Heart right ventricle (tissue), 16 donors: ENCODE data around the gene NMUR1. TPM values are rescaled to one million over a fixed set of nuclear protein-coding genes. Genes with fewer than 3 reads are reported as not detected.

Experiments used
- ATAC-seq, 8 donors: fragments of 200-7000 bp; cut with Tn5 transposase; one replicate each; pipeline ENCODE4 v1.9.1; 2020; ENCODE audit warnings: mild to moderate bottlenecking in 8 of 8, moderate library complexity in 8 of 8, moderate number of reproducible peaks in 1 of 8
- DNase-seq, 2 donors: peaks; one replicate each; pipeline ENCODE4 v3.0.0-alpha.2; 2020
- H3K27ac ChIP-seq, 10 donors: fragments of 200-600 bp; sonication (generic) in 2 of 10; one replicate each; pipeline versions ENCODE4 v1.5.0 to v1.8.0; 2020 to 2022; ENCODE audit warnings: mild to moderate bottlenecking in 3 of 10
- H3K27me3 ChIP-seq, 7 donors: fragments of 200-600 bp; one replicate each; pipeline ENCODE4 v1.8.0; 2021 to 2022; ENCODE audit warnings: mild to moderate bottlenecking in 2 of 7
- H3K36me3 ChIP-seq, 9 donors: fragments of 200-600 bp; sonication (generic) in 1 of 9; one replicate each; pipeline versions ENCODE4 v1.5.0 to v1.8.0; 2020 to 2022; ENCODE audit warnings: mild to moderate bottlenecking in 2 of 9
- H3K4me1 ChIP-seq, 9 donors: fragments of 200-600 bp; sonication (generic) in 1 of 9; one replicate each; pipeline versions ENCODE4 v1.5.0 to v1.8.0; 2020 to 2022; ENCODE audit warnings: mild to moderate bottlenecking in 4 of 9
- H3K4me3 ChIP-seq, 10 donors: fragments of 200-600 bp; sonication (generic) in 2 of 10; one replicate each; pipeline versions ENCODE4 v1.5.0 to v1.8.0; 2020 to 2022; ENCODE audit warnings: mild to moderate bottlenecking in 7 of 10, moderate library complexity in 2 of 10
- H3K9me3 ChIP-seq, 11 donors: fragments of 200-600 bp in 10 of 11; sonication (generic) in 2 of 11; one replicate each; pipeline versions ENCODE4 v1.5.0 to v1.8.0; 2013 to 2022; ENCODE audit warnings: mild to moderate bottlenecking in 2 of 11, control low read depth in 1 of 11, moderate library complexity in 1 of 11
- CTCF ChIP-seq, 9 donors: fragments of 200-600 bp; sonication (generic) in 2 of 9; IDR thresholded peaks; one replicate each; pipeline versions ENCODE4 v1.5.0 to v1.8.0; 2021 to 2022; ENCODE audit warnings: antibody characterized with exemption in 9 of 9, mild to moderate bottlenecking in 5 of 9, moderate library complexity in 1 of 9
- WGBS, 2 donors: extraction: QIAGEN DNeasy Blood & Tissue Kit; methylation state at CpG; one replicate each; pipeline ENCODE4 v1.1.7; 2013; ENCODE audit warnings: inconsistent platforms in 1 of 2; 5-methylcytosine and 5-hydroxymethylcytosine counted together
- intact Hi-C, 10 donors: fragments of 100-400 bp; cut with DNase I; formaldehyde crosslinking; loops; one replicate each; pipeline versions ENCODE4 v1.11.1 to v1.14.2; 2022
- polyA plus RNA-seq, 2 donors: library from polyadenylated mRNA; stranded (reverse); fragments of 200-250 nt; gene quantifications; one replicate each; pipeline ENCODE4 v1.2.3, GENCODE V29; 2013
- total RNA-seq, 10 donors: library from RNA; stranded (reverse); fragmentation: NEBNext Ultra II Directional in 3 of 10; extraction: Animal tissue kit (Norgen Biotek cat#: 25700) in 3 of 10; gene quantifications; one replicate each; pipeline versions ENCODE4 v1.2.1 to v1.2.4, GENCODE V29; 2021 to 2023
- donor health status: Arrhythmogenic right ventricular cardiomyopathy.
- donor health status: ischemic (EF 13 %, LVEDD 7.1; RV severe dilation, severe dysfunction).
- donor health status: healthy with polysubstance abuse.
- donor health status: DM: no; HTN: yes; CAD: no.
- donor health status: DM: no; HTN: no; CAD: no.
- donor health status: ischemic (EF 25% LVEDD 6.9; RV normal size, moderate dysfunction).
- donor health status: ischemic (EF 25% LVEDD 5.7; RV mildly dilated, moderate dysfunction).
- donor health status: healthy.
- donor health status: DM: yes; HTN: yes; CAD: no.
- donor health status: Ischemic cardiomyopathy.
- donor health status: ischemic (EF 35%, LVEDD 5.7; RV mildly dilated, moderate dysfunction).
- donor health status: nonischemic (EF 11% LVEDD 7.7; RV severe dilation, severe dysfunction).
- donor health status: DM: yes; HTN: yes; CAD: no.
- donor health status: PGD.
- donor health status: ischemic (EF 29% LVEDD 5.4; RV normal size, mild dysfunction).
- donor health status: nonischemic (EF 23%, LVEDD 6.1; RV moderate dilation, normal function).

The NMUR1 gene
- total and polyA plus RNA-seq, 12 donors, result 0.10 to 0.82 (median 0.35) TPM; not detected in 1

GRCh38 chr2:231535961-231536360 is 5.7 kb upstream of the NMUR1 start:
- Histone ChIP-seq H3K27ac (peak overlapping the region in 4 of 10 donors; percentile 25 to 51 (median 41)), H3K9me3 (no peaks in the 10 kb centered on the region), H3K4me3 (no peak overlapping the region), H3K27me3 (peaks cover 0 to 77% (median 0%) of the 10 kb centered on the region in 7 donors), H3K4me1 (peaks cover 0 to 21% (median under 1%) of the 10 kb centered on the region in 9 donors), H3K36me3 (no peaks in the 10 kb centered on the region)
- DNase-seq (peak; percentile 38 to 59), ATAC-seq (peak; percentile 12 to 91 (median 56))
- TF ChIP-seq CTCF (IDR thresholded peaks at IDR 0.05), result no peak
- intact Hi-C loops, result no loop called here
- WGBS, 2 donors, result 42 to 45% methylated on average over 6 of the region's 6 CpGs

GRCh38 chr2:231533777-231534125 is 3.5 kb upstream of the NMUR1 start:
- H3K4me1 ChIP-seq, result peaks cover 0 to 25% (median 9%) of the 10 kb centered on the region in 9 donors
- no peak overlapping the region for H3K27ac ChIP-seq
- TF ChIP-seq CTCF (IDR thresholded peaks at IDR 0.05), result no peak
- ATAC-seq (no peak), DNase-seq (no peak)
- H3K4me3 ChIP-seq, result no peak overlapping the region
- intact Hi-C loops, result loop anchor here in 1 of 10 donors (2.0 kb wide), 1 partner anchor 23 kb away; no protein-coding TSS in a partner anchor
- 89 to 91% methylated on average over 7 of the region's 7 CpGs for WGBS, 2 donors
- peaks cover 0 to 78% (median 13%) of the 10 kb centered on the region in 7 donors for H3K27me3 ChIP-seq
- H3K9me3 ChIP-seq, result no peaks in the 10 kb centered on the region
- H3K36me3 ChIP-seq, result no peaks in the 10 kb centered on the region

- Histone ChIP-seq H3K36me3 (no peaks in the 10 kb centered on the region), H3K27ac (no peak overlapping the region), H3K27me3 (peaks cover 0 to 81% (median 13%) of the 10 kb centered on the region in 7 donors), H3K4me1 (peaks cover 0 to 25% (median 9%) of the 10 kb centered on the region in 9 donors), H3K4me3 (no peak overlapping the region), H3K9me3 (no peaks in the 10 kb centered on the region)
- no peak for ATAC-seq
- intact Hi-C loops, result loop anchor here in 1 of 10 donors (2.0 kb wide), 1 partner anchor 24 kb away; no protein-coding TSS in a partner anchor
- 82% methylated on average over 8 of the region's 8 CpGs for WGBS, 2 donors
- DNase-seq, result no peak
- no peak for TF ChIP-seq CTCF (IDR thresholded peaks at IDR 0.05)
Measured at GRCh38 chr2:231533086-231533776, 3.0 kb upstream of the NMUR1 start.

- H3K4me3 ChIP-seq, result no peak overlapping the region
- no peak overlapping the region for H3K27ac ChIP-seq
- H3K4me1 ChIP-seq, result peaks cover 0 to 25% (median 9%) of the 10 kb centered on the region in 9 donors
- H3K36me3 ChIP-seq, result no peaks in the 10 kb centered on the region
- no peaks in the 10 kb centered on the region for H3K9me3 ChIP-seq
- peaks cover 0 to 83% (median 13%) of the 10 kb centered on the region in 7 donors for H3K27me3 ChIP-seq
- intact Hi-C loops, result loop anchor here in 1 of 10 donors (2.0 kb wide), 1 partner anchor 24 kb away; no protein-coding TSS in a partner anchor
- ATAC-seq (no peak), DNase-seq (no peak)
- no peak for TF ChIP-seq CTCF (IDR thresholded peaks at IDR 0.05)
- WGBS, 2 donors, result 90 to 95% methylated on average over 4 of the region's 4 CpGs
Measured at GRCh38 chr2:231532756-231533035, 2.5 kb upstream of the NMUR1 start.
